DOHH2 (cell line): ENCODE results near the gene TCF7.

Source experiments
- CTCF ChIP-seq: fragments of 200-600 bp; sonication (generic); IDR thresholded peaks from one replicate; pipeline ENCODE4 v1.5.1; 2014; ENCODE audit warnings: antibody characterized with exemption, mild to moderate bottlenecking, low read depth, low read length; ENCODE audit not compliant: poor library complexity, severe bottlenecking
- EZH2phosphoT487 ChIP-seq: fragments of 200-600 bp; sonication (generic); IDR thresholded peaks from 2 replicates; pipeline ENCODE4 v1.6.1; 2017; ENCODE audit warnings: borderline replicate concordance, mild to moderate bottlenecking, antibody characterized with exemption, low read length, moderate library complexity, mixed read lengths

GRCh38 chr5:134099288-134099872 lies 15.1 kb upstream of the TCF7 start:
- TF ChIP-seq CTCF (no peak), EZH2phosphoT487 (no peak)
